ENCODE measurements around the gene ATP2A1. TPM values are rescaled to one million over a fixed set of nuclear protein-coding genes. Genes with fewer than 3 reads are reported as not detected.

Gene ATP2A1
- total RNA-seq, 2 donors from 2014 or later, result not detected

GRCh38 chr16:28930203-28930602, 51.9 kb downstream of the ATP2A1 start:
- intact Hi-C loops (cut with DNase I), result loop anchor here (10.0 kb wide), 1 partner anchor 55 kb away; the partner anchor contains the start of gene ATP2A1
- TF ChIP-seq CTCF (IDR thresholded peaks at IDR 0.05) (no peak), POLR2A (IDR thresholded peaks at IDR 0.05) (no peak)
- H3K4me3 ChIP-seq, result no peak overlapping the region
- no peaks in the 10 kb centered on the region for H3K36me3 ChIP-seq (replicated peaks in 1 of 2; ENCODE audit: insufficient read depth in 1 of 2, low read depth in 2 of 2)
- H3K27ac ChIP-seq, result no peak overlapping the region
- WGBS, 2 donors, result 79 to 89% methylated on average over 3 of the region's 3 CpGs
- no peaks in the 10 kb centered on the region for H3K4me1 ChIP-seq
- no peaks in the 10 kb centered on the region for H3K9me3 ChIP-seq
- ATAC-seq, result no peak
- no peak for DNase-seq
- H3K27me3 ChIP-seq, result no peaks in the 10 kb centered on the region

DNA sequence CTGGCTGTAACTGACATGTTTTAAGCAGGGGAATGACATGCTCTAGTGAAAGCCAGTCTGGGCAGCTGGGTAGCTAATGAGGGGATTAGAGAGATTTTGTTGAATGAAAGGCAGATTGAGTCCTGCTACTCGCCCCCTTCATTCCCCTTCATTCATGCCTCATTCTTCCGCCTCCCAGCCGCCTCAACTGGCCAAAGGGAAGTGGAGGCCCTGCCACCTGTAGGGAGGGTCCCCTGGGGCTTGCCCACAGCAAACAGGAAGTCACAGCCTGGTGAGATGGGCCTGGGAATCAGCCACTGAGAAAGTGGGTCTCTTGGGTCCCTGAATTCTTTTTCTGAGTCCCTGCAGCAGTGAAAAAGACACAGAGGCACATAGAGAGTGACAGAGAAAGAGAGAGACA, 52.4 kb downstream of the ATP2A1 start:
- no peak for TF ChIP-seq POLR2A (IDR thresholded peaks at IDR 0.05)
- no peak for TF ChIP-seq CTCF (IDR thresholded peaks at IDR 0.05)
- DNase-seq, result no peak
- H3K4me1 ChIP-seq, result no peaks in the 10 kb centered on the region
- H3K27me3 ChIP-seq, result no peaks in the 10 kb centered on the region
- intact Hi-C loops (cut with DNase I), result loop anchor here (10.0 kb wide), 1 partner anchor 56 kb away; the partner anchor contains the start of gene ATP2A1
- no peak for ATAC-seq
- H3K4me3 ChIP-seq, result no peak overlapping the region
- H3K36me3 ChIP-seq (replicated peaks in 1 of 2; ENCODE audit: insufficient read depth in 1 of 2, low read depth in 2 of 2), result no peaks in the 10 kb centered on the region
- 72 to 81% methylated on average over 3 of the region's 3 CpGs for WGBS, 2 donors
- H3K27ac ChIP-seq, result no peak overlapping the region
- no peaks in the 10 kb centered on the region for H3K9me3 ChIP-seq

DNA sequence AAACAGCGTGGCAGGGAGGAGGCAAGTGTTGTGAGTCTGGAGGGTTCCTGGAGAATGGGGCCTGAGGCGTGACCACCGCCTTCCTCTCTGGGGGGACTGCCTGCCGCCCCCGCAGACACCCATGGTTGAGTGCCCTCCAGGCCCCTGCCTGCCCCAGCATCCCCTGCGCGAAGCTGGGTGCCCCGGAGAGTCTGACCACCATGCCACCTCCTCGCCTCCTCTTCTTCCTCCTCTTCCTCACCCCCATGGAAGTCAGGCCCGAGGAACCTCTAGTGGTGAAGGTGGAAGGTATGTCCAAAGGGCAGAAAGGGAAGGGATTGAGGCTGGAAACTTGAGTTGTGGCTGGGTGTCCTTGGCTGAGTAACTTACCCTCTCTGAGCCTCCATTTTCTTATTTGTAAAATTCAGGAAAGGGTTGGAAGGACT, 53.5 kb downstream of the ATP2A1 start, which contains the start of gene CD19:
CD19 (plus strand) TSS at position 171 of the 425 bp plus-strand sequence; CDS start at position 201, 30 bp downstream.
- Histone ChIP-seq H3K36me3 (replicated peaks in 1 of 2; ENCODE audit: insufficient read depth in 1 of 2, low read depth in 2 of 2) (no peaks in the 10 kb centered on the region), H3K4me1 (peaks cover 11% of the 10 kb centered on the region), H3K9me3 (no peaks in the 10 kb centered on the region), H3K27me3 (no peaks in the 10 kb centered on the region), H3K27ac (no peak within 1 kb of the TSS), H3K4me3 (no peak within 1 kb of the TSS)
- 87 to 93% methylated on average over 10 of the region's 10 CpGs for WGBS, 2 donors
- DNase-seq (no peak), ATAC-seq (no peak)
- intact Hi-C loops (cut with DNase I), result loop anchor here (10.0 kb wide), 1 partner anchor 57 kb away; the partner anchor contains the start of gene ATP2A1
- TF ChIP-seq CTCF (IDR thresholded peaks at IDR 0.05) (no peak), POLR2A (IDR thresholded peaks at IDR 0.05) (no peak)

DNA sequence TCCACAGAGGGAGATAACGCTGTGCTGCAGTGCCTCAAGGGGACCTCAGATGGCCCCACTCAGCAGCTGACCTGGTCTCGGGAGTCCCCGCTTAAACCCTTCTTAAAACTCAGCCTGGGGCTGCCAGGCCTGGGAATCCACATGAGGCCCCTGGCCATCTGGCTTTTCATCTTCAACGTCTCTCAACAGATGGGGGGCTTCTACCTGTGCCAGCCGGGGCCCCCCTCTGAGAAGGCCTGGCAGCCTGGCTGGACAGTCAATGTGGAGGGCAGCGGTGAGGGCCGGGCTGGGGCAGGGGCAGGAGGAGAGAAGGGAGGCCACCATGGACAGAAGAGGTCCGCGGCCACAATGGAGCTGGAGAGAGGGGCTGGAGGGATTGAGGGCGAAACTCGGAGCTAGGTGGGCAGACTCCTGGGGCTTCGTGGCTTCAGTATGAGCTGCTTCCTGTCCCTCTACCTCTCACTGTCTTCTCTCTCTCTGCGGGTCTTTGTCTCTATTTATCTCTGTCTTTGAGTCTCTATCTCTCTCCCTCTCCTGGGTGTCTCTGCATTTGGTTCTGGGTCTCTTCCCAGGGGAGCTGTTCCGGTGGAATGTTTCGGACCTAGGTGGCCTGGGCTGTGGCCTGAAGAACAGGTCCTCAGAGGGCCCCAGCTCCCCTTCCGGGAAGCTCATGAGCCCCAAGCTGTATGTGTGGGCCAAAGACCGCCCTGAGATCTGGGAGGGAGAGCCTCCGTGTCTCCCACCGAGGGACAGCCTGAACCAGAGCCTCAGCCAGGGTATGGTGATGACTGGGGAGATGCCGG, 54.3 kb downstream of the ATP2A1 start:
- no peak overlapping the region for H3K27ac ChIP-seq
- intact Hi-C loops (cut with DNase I), result loop anchor here (10.0 kb wide), 1 partner anchor 58 kb away; the partner anchor contains the start of gene ATP2A1
- H3K4me3 ChIP-seq, result no peak overlapping the region
- no peaks in the 10 kb centered on the region for H3K27me3 ChIP-seq
- 79 to 80% methylated on average over 14 to 18 of the region's 20 CpGs for WGBS, 2 donors
- no peak for ATAC-seq
- peaks cover 12% of the 10 kb centered on the region for H3K4me1 ChIP-seq
- no peaks in the 10 kb centered on the region for H3K36me3 ChIP-seq (replicated peaks in 1 of 2; ENCODE audit: insufficient read depth in 1 of 2, low read depth in 2 of 2)
- TF ChIP-seq CTCF (IDR thresholded peaks at IDR 0.05), result no peak
- TF ChIP-seq POLR2A (IDR thresholded peaks at IDR 0.05), result no peak
- DNase-seq, result no peak
- no peaks in the 10 kb centered on the region for H3K9me3 ChIP-seq
